Stimulated activated CD4-positive, alpha-beta T cell treated with anti-CD3 and anti-CD28 coated beads, TNF-alpha, amount 100 ng/mL, for 4 hours (primary cell): Measurements from ENCODE around the gene DNAAF5.
"Not testable (repeated sequence)": the region's sequence is repeated elsewhere in the genome, so short reads cannot be mapped to it uniquely, and the experiment has no call there.

ENCODE experiments used
- DNase-seq, 3 experiments: peaks; one replicate each; pipeline ENCODE4 v3.0.0-alpha.2; 2020; ENCODE audit warnings: low read depth in 3 of 3

The DNAAF5 gene

DNA sequence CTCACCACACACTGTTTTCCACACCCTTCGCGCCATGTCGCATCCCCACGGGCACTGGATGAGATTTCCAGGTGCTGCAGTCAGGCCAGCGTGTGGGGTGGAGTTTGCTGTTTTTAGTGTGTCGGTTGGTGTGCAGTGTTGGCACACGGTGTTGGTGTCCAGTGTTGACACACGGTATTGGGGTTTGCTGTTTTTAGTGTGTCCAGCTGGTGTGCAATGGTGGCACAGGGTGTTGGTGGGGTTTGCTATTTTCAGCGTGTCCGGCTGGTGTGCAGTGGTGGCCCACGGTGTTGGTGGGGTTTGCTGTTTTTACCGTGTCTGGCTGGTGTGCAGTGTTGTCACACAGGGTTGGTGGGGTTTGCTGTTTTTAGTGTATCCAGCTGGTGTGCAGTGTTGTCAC, 20.7 kb downstream of the DNAAF5 start:
- DNase-seq: no peak

DNA sequence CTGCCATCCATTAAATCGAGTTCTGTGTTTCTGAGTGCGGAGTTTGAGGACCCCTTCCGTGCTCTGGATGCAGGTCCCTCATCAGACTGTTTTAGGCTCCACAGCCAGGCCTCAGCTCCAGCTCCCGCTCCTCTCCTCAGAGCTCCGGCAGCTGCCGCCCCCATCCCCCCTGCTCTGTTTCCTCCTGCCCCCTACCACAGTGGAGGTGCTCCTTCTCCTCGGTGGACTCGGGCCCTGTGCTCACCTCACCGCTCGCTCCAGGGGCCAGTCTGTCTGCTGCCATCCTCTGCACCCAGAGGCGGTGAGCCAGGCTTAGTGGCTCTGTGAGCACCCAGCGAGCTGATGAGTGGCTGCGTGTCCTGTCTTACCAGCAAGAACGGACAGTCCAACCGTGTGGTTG, 21.9 kb downstream of the DNAAF5 start:
- DNase-seq: no peak

DNA sequence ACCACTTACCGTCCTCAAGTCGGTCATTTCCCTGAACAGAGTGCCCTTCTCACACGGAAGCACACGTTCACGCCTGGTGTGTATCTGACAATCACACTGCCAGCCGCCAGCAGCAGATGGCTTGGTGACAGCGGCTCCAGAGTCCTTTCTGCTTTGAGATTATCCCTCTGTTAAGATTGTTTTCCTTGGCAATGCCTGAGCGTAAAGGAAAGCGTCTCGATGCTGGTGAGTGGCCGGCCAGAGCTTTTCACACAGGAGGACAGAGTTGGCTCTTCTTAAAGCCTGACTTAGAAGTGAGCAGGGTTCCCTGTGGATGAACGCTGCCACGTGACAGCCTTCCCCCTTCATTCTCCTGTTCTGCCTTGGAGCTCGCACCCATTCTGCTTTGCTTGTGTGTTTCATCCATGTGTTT, 22.6 kb downstream of the DNAAF5 start:
- DNase-seq: no peak

GRCh38 chr7:750111-750905, 23.8 kb downstream of the DNAAF5 start:
- no peak for DNase-seq

DNA sequence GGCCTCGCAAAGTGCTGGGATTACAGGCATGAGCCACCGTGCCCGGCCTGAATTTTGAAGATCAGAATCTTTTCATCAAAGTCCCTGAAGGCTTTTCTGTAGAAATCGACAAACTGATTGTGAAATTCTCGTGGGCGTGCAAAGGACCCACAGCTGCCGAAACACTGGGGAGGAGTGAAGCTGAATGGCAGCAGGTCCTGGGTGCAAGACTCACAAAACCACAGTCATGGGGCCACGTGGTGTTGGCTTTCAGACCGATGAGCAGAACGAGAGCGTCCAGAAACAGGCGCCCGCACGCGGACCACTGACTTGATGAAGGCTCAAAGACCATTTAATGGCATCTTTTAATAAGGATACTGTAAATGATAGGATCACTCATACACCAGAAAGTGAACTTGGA, 25.3 kb downstream of the DNAAF5 start:
- no peak for DNase-seq

GRCh38 chr7:752256-752655, 25.8 kb downstream of the DNAAF5 start:
- not testable (repeated sequence) for DNase-seq

DNA sequence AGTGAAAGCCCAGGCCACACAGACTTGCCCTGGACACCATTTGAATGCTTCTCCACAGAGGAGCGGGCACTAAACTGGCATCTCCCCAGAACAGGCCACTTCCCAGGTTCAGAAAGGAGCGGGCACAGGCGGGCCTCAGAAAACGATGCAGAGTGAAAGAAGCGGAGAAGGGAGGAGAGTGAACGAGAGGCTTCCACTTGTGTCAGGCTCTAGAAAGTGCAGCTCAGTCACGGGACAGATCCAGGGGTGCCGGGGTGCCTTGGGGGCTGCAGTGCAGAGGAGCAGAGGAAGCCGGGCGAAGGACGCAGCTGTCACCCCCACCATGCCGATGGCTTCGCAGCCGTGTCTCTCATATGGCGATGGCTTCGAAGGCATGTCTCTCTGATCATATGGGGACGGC, 26.7 kb downstream of the DNAAF5 start:
- DNase-seq: no peak

- no peak for DNase-seq
These were observed 28.3 kb downstream of the DNAAF5 start for GRCh38 chr7:754531-755412.

DNA sequence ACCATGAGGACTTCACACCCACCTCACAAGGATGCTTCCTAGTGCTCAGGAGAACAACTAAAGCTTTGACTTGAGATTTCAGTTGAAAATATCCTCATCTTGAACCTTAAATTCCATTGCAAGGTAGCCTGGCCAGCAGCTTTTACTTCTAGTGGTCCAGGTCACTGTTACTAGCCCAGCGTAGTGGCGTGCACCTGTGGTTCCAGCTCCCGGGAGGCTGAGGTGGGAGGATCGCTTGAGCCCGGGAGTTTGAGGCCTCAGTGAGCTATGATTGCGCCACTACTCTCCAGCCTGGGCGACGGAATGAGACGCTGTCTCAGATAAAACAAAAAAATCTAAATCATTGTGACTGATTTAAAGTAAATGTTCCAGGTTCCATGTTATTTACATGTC, 28.9 kb downstream of the DNAAF5 start:
- no peak for DNase-seq

GRCh38 chr7:756231-756927, 29.9 kb downstream of the DNAAF5 start:
- DNase-seq: no peak

DNA sequence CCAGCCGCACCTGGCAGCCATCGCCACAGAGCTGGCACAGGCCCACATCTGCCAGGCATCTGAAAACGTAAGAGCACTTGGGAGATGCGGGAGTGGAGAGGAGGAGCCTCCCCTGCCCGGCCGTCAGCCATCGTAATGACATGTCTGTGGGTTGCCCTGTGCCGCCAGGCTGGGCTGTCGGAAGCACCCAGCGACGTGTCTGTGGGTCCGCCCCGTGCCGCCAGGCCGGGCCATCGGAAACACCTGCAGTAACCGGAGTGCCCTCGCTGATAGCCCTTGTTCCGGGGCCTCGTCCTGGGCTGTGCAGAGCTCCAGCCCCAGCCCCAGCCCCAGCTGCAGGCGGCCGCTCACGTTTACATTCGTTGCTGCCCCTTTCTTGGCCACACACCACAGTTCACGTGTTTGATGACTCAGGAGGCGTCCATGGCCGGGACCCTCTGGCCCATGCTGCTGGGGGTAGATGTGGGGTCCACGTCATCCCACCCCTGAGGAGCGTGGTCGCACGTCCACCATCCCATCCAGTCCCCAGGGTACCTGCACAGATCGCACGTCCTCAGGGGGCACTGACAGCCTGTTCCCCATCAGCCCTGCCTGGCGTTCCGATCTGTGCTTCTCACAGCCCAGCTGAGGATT, 30.5 kb downstream of the DNAAF5 start:
- no peak for DNase-seq

GRCh38 chr7:757741-758163, 31.3 kb downstream of the DNAAF5 start:
- DNase-seq: no peak

- DNase-seq: no peak
These were observed 33.1 kb downstream of the DNAAF5 start for GRCh38 chr7:759569-759968.

GRCh38 chr7:760006-760405, 33.5 kb downstream of the DNAAF5 start:
- DNase-seq: no peak

GRCh38 chr7:761101-761500, 34.6 kb downstream of the DNAAF5 start:
- DNase-seq: no peak

- no peak for DNase-seq
These were observed 35.1 kb downstream of the DNAAF5 start for GRCh38 chr7:761631-762030.

DNA sequence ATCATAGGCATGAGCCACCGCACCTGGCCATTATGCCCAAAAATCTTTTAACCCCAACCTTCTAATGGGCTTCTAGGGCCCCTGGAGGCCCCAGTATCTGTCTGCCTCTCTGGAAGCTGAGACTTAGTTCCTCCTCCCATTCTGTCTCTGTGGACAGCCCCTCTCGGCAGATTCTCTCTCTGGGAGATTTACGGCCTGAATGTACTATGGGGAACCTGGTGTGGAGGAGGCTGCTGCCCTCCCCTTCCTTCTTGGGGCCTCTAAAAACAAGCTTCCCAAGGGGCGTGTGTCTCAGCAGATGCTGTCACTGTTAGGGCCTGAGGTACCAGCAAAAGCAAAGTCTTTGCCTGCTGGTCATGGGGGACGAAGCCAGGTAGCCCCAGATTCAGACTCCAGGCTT, 36.4 kb downstream of the DNAAF5 start:
- DNase-seq: no peak

DNA sequence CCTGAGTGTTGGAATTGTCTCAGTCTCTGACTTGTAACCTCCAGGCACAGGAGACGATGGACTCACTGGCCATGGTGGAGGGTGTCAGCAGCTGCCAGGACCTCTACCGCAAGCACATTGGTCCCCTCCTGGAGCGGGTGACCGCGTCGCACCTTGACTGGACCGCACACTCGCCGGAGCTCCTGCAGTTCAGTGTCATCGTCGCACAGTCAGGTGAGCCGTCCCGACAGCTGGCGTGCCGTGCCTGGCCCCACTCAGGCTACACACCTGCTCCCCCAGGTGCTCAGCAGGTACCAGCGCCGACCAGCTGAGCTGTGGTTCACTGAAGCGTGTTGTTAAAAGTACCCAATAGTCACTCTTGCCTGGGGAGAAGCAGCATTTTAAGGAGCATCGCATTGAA, 37.3 kb downstream of the DNAAF5 start:
- DNase-seq: no peak

- no peak for DNase-seq
These were observed 38.9 kb downstream of the DNAAF5 start for GRCh38 chr7:765383-765782.

DNA sequence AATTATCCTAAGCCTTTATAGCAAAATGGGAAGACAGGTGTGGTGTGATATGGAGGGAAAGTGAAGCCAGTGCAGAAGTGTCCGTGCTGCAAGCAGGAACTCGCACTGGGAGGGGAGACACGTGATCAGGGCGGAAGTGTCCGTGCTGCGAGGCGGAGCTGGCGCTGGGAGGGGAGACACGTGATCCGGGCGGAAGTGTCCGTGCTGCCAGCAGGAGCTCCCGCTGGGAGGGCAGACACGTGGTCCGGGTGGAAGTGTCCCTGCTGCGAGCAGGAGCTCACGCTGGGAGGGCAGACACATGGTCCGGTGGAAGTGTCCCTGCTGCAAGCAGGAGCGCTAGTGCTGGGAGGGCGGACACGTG, 41.1 kb downstream of the DNAAF5 start:
- no peak for DNase-seq

- DNase-seq: no peak
These were observed 41.6 kb downstream of the DNAAF5 start for GRCh38 chr7:767941-768731.
